Mesenchymal stem cell (in vitro differentiated cells and primary cell): Measurements from ENCODE around the gene RNF103.

Source experiments
- DNase-seq: peaks from one replicate; pipeline ENCODE4 v3.0.0-alpha.2; 2013
- H2AFZ ChIP-seq: one replicate; pipeline ENCODE4 v1.6.1; 2013; ENCODE audit warnings: low read depth, mild to moderate bottlenecking, control low read depth, inconsistent platforms, low read length, moderate library complexity
- H2AK5ac ChIP-seq: 2 replicates; pipeline ENCODE4 v1.6.1; 2013; ENCODE audit warnings: low read length, moderate library complexity, mild to moderate bottlenecking, inconsistent platforms; ENCODE audit not compliant: severe bottlenecking
- H2BK120ac ChIP-seq: one replicate; pipeline ENCODE4 v1.6.1; 2013; ENCODE audit warnings: low read depth, mild to moderate bottlenecking, inconsistent platforms, low read length, moderate library complexity
- H2BK12ac ChIP-seq, 2 experiments: one replicate each; pipeline ENCODE4 v1.6.1; 2013; ENCODE audit warnings: inconsistent platforms in 2 of 2, low read length in 2 of 2, mild to moderate bottlenecking in 2 of 2, moderate library complexity in 2 of 2, control low read depth in 1 of 2
- H2BK15ac ChIP-seq: one replicate; pipeline ENCODE4 v1.6.1; 2013; ENCODE audit warnings: mild to moderate bottlenecking, low read depth, inconsistent platforms; ENCODE audit not compliant: poor library complexity, severe bottlenecking
- H2BK5ac ChIP-seq: 2 replicates; pipeline ENCODE4 v1.6.1; 2013; ENCODE audit warnings: low read depth, mild to moderate bottlenecking, low read length, control low read depth, inconsistent platforms; ENCODE audit not compliant: poor library complexity, severe bottlenecking
- H3K14ac ChIP-seq, 2 experiments: one replicate each; pipeline ENCODE4 v1.6.1; 2013; ENCODE audit warnings: inconsistent platforms in 2 of 2, low read length in 2 of 2, control low read depth in 1 of 2, mild to moderate bottlenecking in 1 of 2, moderate library complexity in 1 of 2
- H3K18ac ChIP-seq, 2 experiments: one replicate each; pipeline ENCODE4 v1.6.1; 2013; ENCODE audit warnings: inconsistent platforms in 2 of 2, low read length in 2 of 2, control low read depth in 1 of 2, low read depth in 1 of 2, mild to moderate bottlenecking in 1 of 2
- H3K23ac ChIP-seq, 2 experiments: one replicate each; pipeline ENCODE4 v1.6.1; 2013; ENCODE audit warnings: inconsistent platforms in 2 of 2, low read length in 2 of 2, mild to moderate bottlenecking in 2 of 2, moderate library complexity in 2 of 2, control low read depth in 1 of 2
- H3K27ac ChIP-seq: 2 replicates; pipeline ENCODE4 v1.5.1; 2013; ENCODE audit warnings: mild to moderate bottlenecking, moderate library complexity, low read length, control low read depth, inconsistent platforms; ENCODE audit not compliant: poor library complexity, severe bottlenecking
- H3K27me3 ChIP-seq, 2 experiments: 2 replicates each; pipeline versions ENCODE4 v1.6.1 to v1.7.0; 2013; ENCODE audit warnings: low read length in 2 of 2, mild to moderate bottlenecking in 2 of 2, moderate library complexity in 2 of 2, control low read depth in 1 of 2, inconsistent platforms in 1 of 2; ENCODE audit not compliant: control insufficient read depth in 1 of 2, insufficient read depth in 1 of 2
- H3K36me3 ChIP-seq, 2 experiments: 2 replicates each; pipeline versions ENCODE4 v1.6.1 to v1.7.0; 2013; ENCODE audit warnings: low read length in 2 of 2, control low read depth in 1 of 2, inconsistent platforms in 1 of 2, low read depth in 1 of 2, mild to moderate bottlenecking in 1 of 2; ENCODE audit not compliant: insufficient read depth in 2 of 2, control insufficient read depth in 1 of 2
- H3K4ac ChIP-seq, 2 experiments: one replicate each; pipeline ENCODE4 v1.6.1; 2013; ENCODE audit warnings: inconsistent platforms in 2 of 2, low read length in 2 of 2, mild to moderate bottlenecking in 2 of 2, moderate library complexity in 2 of 2, control low read depth in 1 of 2, low read depth in 1 of 2
- H3K4me1 ChIP-seq: 2 replicates; pipeline ENCODE4 v1.6.1; 2013; ENCODE audit warnings: low read depth, low read length, control low read depth; ENCODE audit not compliant: control insufficient read depth, insufficient read depth
- H3K4me2 ChIP-seq: 2 replicates; pipeline ENCODE4 v1.6.1; 2013; ENCODE audit warnings: low read length, mild to moderate bottlenecking, inconsistent platforms; ENCODE audit not compliant: poor library complexity, severe bottlenecking
- H3K4me3 ChIP-seq, 2 experiments: 2 replicates each; pipeline versions ENCODE4 v1.5.1 to v1.7.0; 2013; ENCODE audit warnings: low read length in 2 of 2, mild to moderate bottlenecking in 2 of 2, control low read depth in 1 of 2, low read depth in 1 of 2; ENCODE audit not compliant: insufficient read depth in 1 of 2
- H3K79me1 ChIP-seq: replicated peaks from 2 replicates; pipeline ENCODE4 v1.6.1; 2013; ENCODE audit warnings: mild to moderate bottlenecking, control low read depth, low read length, inconsistent platforms; ENCODE audit not compliant: poor library complexity, severe bottlenecking
- H3K9ac ChIP-seq: 2 replicates; pipeline ENCODE4 v1.7.0; 2013; ENCODE audit warnings: mild to moderate bottlenecking, low read length, moderate library complexity
- H3K9me3 ChIP-seq: 2 replicates; pipeline ENCODE4 v1.7.0; 2013; ENCODE audit warnings: mild to moderate bottlenecking, low read length; ENCODE audit not compliant: control insufficient read depth
- H4K8ac ChIP-seq: one replicate; pipeline ENCODE4 v1.6.1; 2013; ENCODE audit warnings: inconsistent platforms, mild to moderate bottlenecking, low read length, moderate library complexity
- H4K91ac ChIP-seq: one replicate; pipeline ENCODE4 v1.6.1; 2013; ENCODE audit warnings: mild to moderate bottlenecking, low read length, inconsistent platforms
- WGBS: methylation state at CpG from one replicate; pipeline ENCODE4 v1.1.7; 2013; ENCODE audit warnings: mixed read lengths; 5-methylcytosine and 5-hydroxymethylcytosine counted together

Gene RNF103

DNA sequence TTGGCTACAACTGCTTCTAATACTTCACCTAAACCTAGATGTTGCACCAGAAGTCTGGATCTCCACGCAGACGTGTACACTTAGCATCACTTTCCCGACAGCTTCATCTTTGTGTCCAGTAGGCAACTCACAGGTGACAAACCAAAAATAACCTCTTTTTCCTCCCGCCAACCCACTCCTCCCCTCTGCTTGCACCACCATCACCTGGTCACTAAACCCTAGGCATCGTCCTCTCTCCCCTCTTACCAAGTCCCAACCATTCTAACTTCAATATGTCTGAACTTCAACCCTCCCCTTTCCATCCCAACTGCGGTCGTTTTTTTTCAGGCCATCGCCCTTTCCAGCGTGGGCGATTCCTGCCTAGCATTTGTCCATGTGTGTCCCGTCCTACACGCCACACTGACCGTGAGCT lies 60.0 kb downstream of the RNF103 start:
- peak overlapping the region; percentile 39 for H2BK120ac ChIP-seq
- peak overlapping the region; percentile 53 for H3K27ac ChIP-seq
- no peak for DNase-seq
- H3K9me3 ChIP-seq = no peaks in the 10 kb centered on the region
- 90% methylated on average over 13 of the region's 13 CpGs for WGBS
- H2BK12ac ChIP-seq = peak overlapping the region; percentile 14 to 40
- H3K9ac ChIP-seq = peak overlapping the region; percentile 100
- H3K4me3 ChIP-seq = peak overlapping the region in 1 of 2 experiments; percentile 97
- no peak overlapping the region for H3K14ac ChIP-seq
- H3K36me3 ChIP-seq = no peaks in the 10 kb centered on the region
- no peak overlapping the region for H2BK15ac ChIP-seq
- H3K4me2 ChIP-seq = peak overlapping the region; percentile 27
- no peak overlapping the region for H2BK5ac ChIP-seq
- H4K8ac ChIP-seq = peak overlapping the region; percentile 94
- peak overlapping the region; percentile 66 for H2AFZ ChIP-seq
- peak overlapping the region; percentile 52 to 77 for H3K4ac ChIP-seq
- peak overlapping the region; percentile 87 to 89 for H3K18ac ChIP-seq
- H2AK5ac ChIP-seq = peak overlapping the region; percentile 82
- peak overlapping the region; percentile 78 for H4K91ac ChIP-seq
- no peak overlapping the region for H3K23ac ChIP-seq
- no peaks in the 10 kb centered on the region for H3K27me3 ChIP-seq
- H3K79me1 ChIP-seq = peaks cover 9% of the 10 kb centered on the region
- H3K4me1 ChIP-seq = peaks cover 2% of the 10 kb centered on the region

DNA sequence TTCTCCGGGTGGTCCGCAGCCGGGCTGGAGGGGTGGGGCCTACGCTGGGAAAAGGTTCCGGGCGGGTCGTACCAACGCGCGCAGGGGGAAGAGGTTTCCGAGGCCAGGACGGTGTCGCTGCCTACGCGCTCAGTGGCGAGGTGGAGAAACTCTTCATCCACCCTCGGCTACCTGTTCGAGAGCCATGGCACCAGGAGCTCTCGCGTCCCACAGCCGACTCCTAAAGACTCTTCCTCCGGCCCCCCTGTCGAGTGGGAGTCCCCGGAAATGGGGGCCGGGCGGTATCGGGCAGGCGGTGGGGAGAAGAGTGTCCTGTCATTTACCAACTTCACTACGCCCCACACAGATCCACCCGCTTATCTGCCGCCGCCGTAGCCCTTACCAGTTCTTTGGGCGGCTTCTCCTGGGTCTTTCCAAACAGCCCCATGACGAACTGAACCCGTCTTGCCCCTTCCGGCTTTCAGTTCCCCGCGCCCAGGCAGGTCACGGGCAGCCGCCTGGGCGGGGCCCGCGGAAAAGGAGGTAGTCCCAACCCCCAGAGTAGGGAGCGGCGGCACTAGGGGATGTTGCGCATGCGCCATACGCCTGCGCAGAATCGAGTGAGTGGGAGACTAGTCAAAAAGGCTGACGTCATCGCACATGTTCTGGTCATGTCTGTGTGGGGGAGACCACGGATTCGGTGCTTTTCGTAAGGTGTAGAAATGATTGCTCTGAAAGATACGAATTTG lies 60.6 kb downstream of the RNF103 start, which contains the start of gene CHMP3:
Gene CHMP3 (minus strand): TSS at position 522 of the 728 bp plus-strand sequence. CDS start 95 bp downstream, at position 427.
- Histone ChIP-seq H3K79me1 (peaks cover 11% of the 10 kb centered on the region), H3K27me3 (no peaks in the 10 kb centered on the region), H3K4me3 (peak within 1 kb of the TSS; percentile 76 to 97), H3K9ac (peak within 1 kb of the TSS; percentile 100), H3K14ac (peak within 1 kb of the TSS in 1 of 2 experiments; percentile 94), H3K4me1 (peaks cover 4% of the 10 kb centered on the region), H4K91ac (peak within 1 kb of the TSS; percentile 84), H3K18ac (peak within 1 kb of the TSS; percentile 94 to 99), H3K36me3 (no peaks in the 10 kb centered on the region), H2BK120ac (peak within 1 kb of the TSS; percentile 88), H4K8ac (peak within 1 kb of the TSS; percentile 94), H3K4me2 (peak within 1 kb of the TSS; percentile 44), H2BK12ac (peak within 1 kb of the TSS; percentile 14 to 65), H2AK5ac (peak within 1 kb of the TSS; percentile 82), H3K23ac (peak within 1 kb of the TSS in 1 of 2 experiments; percentile 64), H3K27ac (peak within 1 kb of the TSS; percentile 100), H2BK5ac (peak within 1 kb of the TSS; percentile 99), H2AFZ (peak within 1 kb of the TSS; percentile 93), H2BK15ac (peak within 1 kb of the TSS; percentile 95), H3K9me3 (no peaks in the 10 kb centered on the region), H3K4ac (peak within 1 kb of the TSS; percentile 84 to 88)
- under 1% methylated on average over 51 of the region's 57 CpGs for WGBS
- peak; percentile 97 for DNase-seq

DNA sequence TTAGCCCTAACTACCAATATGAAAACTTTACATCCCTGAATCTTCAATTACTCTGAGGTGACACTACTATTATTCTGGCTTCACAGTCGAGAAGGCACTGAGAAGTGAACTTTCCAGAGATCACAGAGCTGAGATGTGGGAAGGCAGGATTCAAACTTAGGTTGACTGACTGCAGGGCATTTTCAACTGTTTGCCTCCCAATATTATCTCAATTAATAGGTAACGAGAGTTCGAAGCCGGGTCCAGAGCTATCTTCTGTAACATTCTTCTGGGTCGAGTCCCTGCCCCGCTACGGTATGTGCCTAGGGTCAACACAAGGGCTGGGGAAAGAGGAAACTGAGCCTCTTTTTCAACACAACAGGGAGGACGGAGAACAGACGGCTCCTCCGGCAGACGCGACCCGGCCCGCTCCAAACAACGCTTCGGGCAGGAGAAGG lies 61.2 kb downstream of the RNF103 start:
- Histone ChIP-seq H3K9me3 (no peaks in the 10 kb centered on the region), H2BK5ac (no peak overlapping the region), H4K91ac (peak overlapping the region; percentile 84), H2AK5ac (peak overlapping the region; percentile 18), H2BK120ac (peak overlapping the region; percentile 88), H3K36me3 (no peaks in the 10 kb centered on the region), H3K4ac (peak overlapping the region in 1 of 2 experiments; percentile 88), H3K79me1 (peaks cover 11% of the 10 kb centered on the region), H3K27me3 (no peaks in the 10 kb centered on the region), H3K27ac (peak overlapping the region; percentile 100), H3K4me3 (peak overlapping the region; percentile 76 to 97), H4K8ac (peak overlapping the region; percentile 55), H3K9ac (peak overlapping the region; percentile 100), H3K23ac (no peak overlapping the region), H2AFZ (peak overlapping the region; percentile 93), H3K14ac (no peak overlapping the region), H3K4me2 (peak overlapping the region; percentile 44), H3K4me1 (peaks cover 4% of the 10 kb centered on the region), H2BK15ac (no peak overlapping the region), H3K18ac (peak overlapping the region; percentile 94 to 99), H2BK12ac (peak overlapping the region in 1 of 2 experiments; percentile 2)
- 2% methylated on average over 16 of the region's 16 CpGs for WGBS
- no peak for DNase-seq

DNA sequence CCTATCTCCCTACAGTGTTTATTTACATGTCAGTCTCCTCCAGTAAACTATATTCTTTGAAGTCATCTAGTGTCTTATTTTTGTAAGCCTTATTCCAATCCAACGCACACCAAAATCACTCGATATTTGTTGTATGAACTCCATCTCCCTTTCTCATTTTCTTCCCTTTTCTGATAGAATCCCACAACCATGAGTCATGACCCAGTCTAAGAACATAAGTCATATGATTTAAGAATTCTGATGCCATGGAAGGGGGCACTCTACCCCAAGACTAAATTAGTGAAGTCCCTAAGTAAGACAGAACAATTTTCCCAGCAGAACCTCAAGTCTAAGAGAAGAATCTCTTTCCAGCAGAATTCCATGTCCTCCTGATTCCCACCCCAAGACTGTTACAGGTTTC lies 65.8 kb downstream of the RNF103 start:
- H2BK15ac ChIP-seq = no peak overlapping the region
- no peak overlapping the region for H2BK120ac ChIP-seq
- no peaks in the 10 kb centered on the region for H3K9me3 ChIP-seq
- H2BK12ac ChIP-seq = no peak overlapping the region
- no peak overlapping the region for H3K4me2 ChIP-seq
- H3K18ac ChIP-seq = no peak overlapping the region
- DNase-seq = no peak
- no peak overlapping the region for H3K14ac ChIP-seq
- peaks cover 0 to 3% of the 10 kb centered on the region in 2 experiments for H3K36me3 ChIP-seq
- H3K23ac ChIP-seq = no peak overlapping the region
- H2BK5ac ChIP-seq = no peak overlapping the region
- no peak overlapping the region for H3K9ac ChIP-seq
- H4K8ac ChIP-seq = no peak overlapping the region
- no peak overlapping the region for H4K91ac ChIP-seq
- H3K27me3 ChIP-seq = no peaks in the 10 kb centered on the region
- H3K4me3 ChIP-seq = no peak overlapping the region
- peaks cover 2% of the 10 kb centered on the region for H3K4me1 ChIP-seq
- H2AFZ ChIP-seq = no peak overlapping the region
- 100% methylated on average over 2 of the region's 2 CpGs for WGBS
- peaks cover 21% of the 10 kb centered on the region for H3K79me1 ChIP-seq
- no peak overlapping the region for H2AK5ac ChIP-seq
- peak overlapping the region; percentile 11 for H3K27ac ChIP-seq
- H3K4ac ChIP-seq = no peak overlapping the region
